Cardiac fibroblast (primary cell): ENCODE data around the gene TLR1.

Experiments
- DNase-seq, 2 donors: peaks; one replicate each; pipeline versions ENCODE4 v3.0.0 to v3.0.0-alpha.2; 2010; ENCODE audit warnings: low read depth in 2 of 2
- H3K4me3 ChIP-seq, 2 donors: replicated peaks in 1 of 2; 1 replicate in 1 of 2; 2 replicates in 1 of 2; pipeline ENCODE4 v1.5.1; 2011; ENCODE audit warnings: low read depth in 2 of 2, low read length in 2 of 2, mild to moderate bottlenecking in 2 of 2, moderate library complexity in 1 of 2
- TF ChIP-seq, protein P1 (sequence below): IDR thresholded peaks from one replicate; pipeline ENCODE4 v1.5.1; 2011; ENCODE audit warnings: low read depth, mild to moderate bottlenecking, low read length, inconsistent platforms

TLR1 gene

DNA sequence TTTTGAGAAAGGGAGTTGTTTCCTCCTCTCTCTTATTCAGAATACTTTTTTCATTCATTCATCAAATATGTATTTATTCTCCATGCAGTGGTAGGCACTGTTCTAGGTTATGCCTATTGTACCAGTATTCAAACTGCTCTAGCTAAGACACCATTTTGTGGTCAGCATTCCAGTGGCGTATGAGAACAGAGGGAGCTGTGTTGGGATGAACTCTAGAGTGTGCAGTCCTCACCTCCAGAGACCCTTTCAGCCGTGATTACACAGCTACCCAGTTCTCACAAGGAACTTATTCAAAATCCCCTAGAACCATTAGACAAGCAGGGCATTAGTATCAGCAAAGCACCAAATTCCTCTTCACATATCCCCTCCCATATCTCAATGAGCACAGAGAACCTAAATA lies 4.2 kb downstream of the TLR1 start:
- no peak for DNase-seq
- TF ChIP-seq, protein P1, sequence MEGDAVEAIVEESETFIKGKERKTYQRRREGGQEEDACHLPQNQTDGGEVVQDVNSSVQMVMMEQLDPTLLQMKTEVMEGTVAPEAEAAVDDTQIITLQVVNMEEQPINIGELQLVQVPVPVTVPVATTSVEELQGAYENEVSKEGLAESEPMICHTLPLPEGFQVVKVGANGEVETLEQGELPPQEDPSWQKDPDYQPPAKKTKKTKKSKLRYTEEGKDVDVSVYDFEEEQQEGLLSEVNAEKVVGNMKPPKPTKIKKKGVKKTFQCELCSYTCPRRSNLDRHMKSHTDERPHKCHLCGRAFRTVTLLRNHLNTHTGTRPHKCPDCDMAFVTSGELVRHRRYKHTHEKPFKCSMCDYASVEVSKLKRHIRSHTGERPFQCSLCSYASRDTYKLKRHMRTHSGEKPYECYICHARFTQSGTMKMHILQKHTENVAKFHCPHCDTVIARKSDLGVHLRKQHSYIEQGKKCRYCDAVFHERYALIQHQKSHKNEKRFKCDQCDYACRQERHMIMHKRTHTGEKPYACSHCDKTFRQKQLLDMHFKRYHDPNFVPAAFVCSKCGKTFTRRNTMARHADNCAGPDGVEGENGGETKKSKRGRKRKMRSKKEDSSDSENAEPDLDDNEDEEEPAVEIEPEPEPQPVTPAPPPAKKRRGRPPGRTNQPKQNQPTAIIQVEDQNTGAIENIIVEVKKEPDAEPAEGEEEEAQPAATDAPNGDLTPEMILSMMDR, result no peak
- H3K4me3 ChIP-seq, result no peak overlapping the region

DNA sequence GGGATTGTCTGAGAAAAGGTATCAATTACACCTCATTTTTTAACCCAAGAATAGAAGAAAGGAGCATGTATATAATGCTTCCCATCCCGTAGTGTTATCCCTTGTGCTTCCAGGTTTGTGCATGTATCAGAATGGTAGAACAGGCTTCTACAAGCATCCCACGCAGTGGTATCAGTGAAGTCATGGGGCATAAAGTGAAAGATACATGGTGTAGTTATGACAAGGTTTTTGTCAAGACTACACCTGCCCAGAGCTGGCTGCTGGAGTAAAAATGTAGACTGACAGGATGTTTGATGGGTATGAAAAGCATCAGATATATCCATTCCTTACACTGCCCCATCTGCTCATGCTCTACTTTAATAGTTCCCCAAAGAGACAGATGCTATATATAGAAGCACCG lies 9.5 kb downstream of the TLR1 start:
- TF ChIP-seq, protein P1, result no peak
- no peak for DNase-seq
- no peak overlapping the region for H3K4me3 ChIP-seq

DNA sequence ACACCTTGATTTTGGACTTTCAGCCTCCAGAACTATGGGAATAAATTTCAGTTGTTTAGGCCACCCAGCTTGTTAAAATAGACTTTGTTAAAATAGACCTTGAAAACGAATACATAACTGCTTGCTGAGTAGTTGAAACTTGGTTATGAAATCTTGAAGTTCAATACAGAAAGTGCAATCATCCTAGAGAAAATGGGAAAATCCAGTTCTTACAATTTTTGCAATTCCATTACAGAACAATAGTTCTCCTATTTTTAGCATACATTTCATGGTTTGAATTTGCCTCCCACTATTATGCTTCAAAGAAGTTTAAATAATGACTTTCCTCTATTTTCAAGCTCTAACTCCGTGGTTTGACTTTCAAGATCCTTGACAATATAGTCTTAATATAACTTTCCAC lies 10.5 kb downstream of the TLR1 start:
- no peak for DNase-seq
- no peak overlapping the region for H3K4me3 ChIP-seq
- TF ChIP-seq, protein P1, result no peak

DNA sequence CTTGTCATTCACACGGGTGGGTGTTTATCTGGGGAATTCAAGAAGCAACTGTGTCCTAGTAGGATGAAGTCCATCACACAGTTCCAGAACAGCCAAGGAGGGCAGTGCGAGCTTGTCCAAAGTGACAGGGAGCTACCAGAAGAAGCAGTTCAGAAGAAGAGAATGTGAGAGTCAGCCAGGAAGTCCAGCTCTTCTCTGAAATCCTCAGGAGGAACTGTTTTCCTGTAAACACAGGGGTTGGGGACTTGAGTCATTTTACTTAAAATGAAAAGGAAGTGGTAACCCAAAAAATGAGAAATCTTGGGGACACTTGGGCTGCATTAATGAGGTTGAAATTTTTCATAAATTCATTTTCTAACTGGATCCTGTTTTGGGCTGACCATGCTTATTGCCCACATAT lies 13.6 kb downstream of the TLR1 start:
- DNase-seq, result no peak
- no peak overlapping the region for H3K4me3 ChIP-seq
- TF ChIP-seq, protein P1, result no peak

DNA sequence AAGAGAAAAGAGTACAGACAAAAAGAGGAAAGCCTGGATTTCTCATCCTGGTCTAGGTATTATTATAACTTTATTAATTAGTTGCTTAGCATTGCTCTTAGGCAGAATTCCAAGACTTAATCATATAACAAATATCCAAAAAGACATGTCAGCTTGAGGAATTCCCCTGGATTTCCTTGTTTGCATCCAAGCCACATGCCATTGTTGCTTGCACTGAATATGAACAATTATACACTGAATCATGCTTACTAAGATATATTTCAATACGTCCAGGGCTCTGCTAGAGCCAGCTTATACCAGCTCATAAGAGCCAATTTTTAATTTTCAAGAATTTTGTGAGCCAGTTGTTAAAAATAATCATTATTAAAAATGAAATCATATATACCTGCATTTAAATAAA lies 16.3 kb downstream of the TLR1 start:
- peak; percentile 29 to 77 for DNase-seq
- TF ChIP-seq, protein P1, result no peak
- H3K4me3 ChIP-seq, result no peak overlapping the region

DNA sequence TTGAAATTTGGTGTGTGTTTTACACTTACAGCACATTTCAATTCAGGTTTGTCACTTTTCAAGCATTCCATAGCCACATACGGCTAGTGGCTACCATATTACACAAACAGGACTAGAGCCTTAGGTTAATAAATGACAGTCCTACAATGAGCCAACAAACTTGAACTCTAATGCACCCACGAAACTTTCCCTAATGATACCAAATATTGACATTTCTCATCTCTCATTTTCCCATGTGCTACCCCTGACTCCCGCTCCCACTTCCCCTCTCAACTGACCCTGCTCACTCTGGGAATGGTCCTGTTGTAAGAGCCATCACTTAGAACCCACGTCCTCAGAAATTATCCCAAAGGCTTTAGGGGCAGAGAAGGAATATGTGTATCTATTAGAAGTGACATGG lies 16.9 kb downstream of the TLR1 start:
- TF ChIP-seq, protein P1, result no peak
- H3K4me3 ChIP-seq, result no peak overlapping the region
- DNase-seq, result no peak

DNA sequence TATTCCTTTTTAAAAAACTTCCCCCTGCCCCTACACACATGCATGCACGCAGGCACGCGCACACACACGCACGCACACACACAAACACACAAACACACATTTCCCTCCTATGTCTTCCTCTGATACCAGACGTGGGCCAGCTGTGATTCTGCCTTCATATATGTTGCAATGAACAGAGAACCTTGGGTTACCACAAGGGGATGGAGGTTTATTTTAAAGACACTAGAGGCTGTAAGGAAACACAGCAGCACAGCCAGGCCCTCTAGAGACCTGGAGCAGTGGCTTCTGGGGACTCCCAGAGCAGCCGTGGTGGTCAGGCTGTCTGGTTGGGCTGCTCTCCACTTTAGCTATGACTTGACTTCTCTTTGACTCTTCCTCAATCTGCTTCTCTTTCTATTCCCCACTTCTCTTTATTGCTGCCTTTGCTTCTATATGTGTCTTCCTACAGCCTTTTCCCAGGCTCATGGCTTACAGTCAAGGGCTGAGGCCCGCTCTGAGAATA lies 18.6 kb downstream of the TLR1 start:
- no peak overlapping the region for H3K4me3 ChIP-seq
- TF ChIP-seq, protein P1, result no peak
- DNase-seq, result no peak
